ENCODE results near the gene CDH1. TPM values are rescaled to one million over a fixed set of nuclear protein-coding genes. Genes with fewer than 3 reads are reported as not detected.
"Not testable (repeated sequence)": the region's sequence is repeated elsewhere in the genome, so short reads cannot be mapped to it uniquely, and the experiment has no call there.

Gene CDH1
- total and polyA plus RNA-seq, 12 donors = 0.01 to 0.82 (median 0.34) TPM; not detected in 7

- 78 to 85% methylated on average over 14 of the region's 14 CpGs for WGBS, 2 donors
- H3K4me1 ChIP-seq = no peaks in the 10 kb centered on the region
- ATAC-seq (no peak), DNase-seq (no peak)
- intact Hi-C loops (cut with DNase I) = no loop called here
- no peak overlapping the region for H3K4me3 ChIP-seq
- H3K27ac ChIP-seq = no peak overlapping the region
- no peaks in the 10 kb centered on the region for H3K36me3 ChIP-seq
- peaks cover 0 to 11% (median 0%) of the 10 kb centered on the region in 7 donors for H3K27me3 ChIP-seq
- no peaks in the 10 kb centered on the region for H3K9me3 ChIP-seq
- no peak for TF ChIP-seq CTCF (IDR thresholded peaks at IDR 0.05)
These were observed 96.2 kb downstream of the CDH1 start for GRCh38 chr16:68833251-68833650.

- H3K27ac ChIP-seq = no peak overlapping the region
- WGBS, 2 donors = 98 to 100% methylated on average over 1 of the region's 1 CpG
- intact Hi-C loops (cut with DNase I) = no loop called here
- no peaks in the 10 kb centered on the region for H3K36me3 ChIP-seq
- H3K4me3 ChIP-seq = no peak overlapping the region
- no peak for TF ChIP-seq CTCF (IDR thresholded peaks at IDR 0.05)
- ATAC-seq (no peak), DNase-seq (no peak)
- H3K9me3 ChIP-seq = no peaks in the 10 kb centered on the region
- no peaks in the 10 kb centered on the region for H3K4me1 ChIP-seq
- peaks cover 0 to 11% (median 0%) of the 10 kb centered on the region in 7 donors for H3K27me3 ChIP-seq
These were observed 97.5 kb downstream of the CDH1 start for GRCh38 chr16:68834550-68834949.

GRCh38 chr16:68835970-68836369 lies 98.9 kb downstream of the CDH1 start:
- H3K27me3 ChIP-seq = peaks cover 0 to 6% (median 0%) of the 10 kb centered on the region in 7 donors
- no peak overlapping the region for H3K4me3 ChIP-seq
- 79 to 81% methylated on average over 5 of the region's 5 CpGs for WGBS, 2 donors
- intact Hi-C loops (cut with DNase I) = no loop called here
- no peaks in the 10 kb centered on the region for H3K36me3 ChIP-seq
- no peaks in the 10 kb centered on the region for H3K9me3 ChIP-seq
- H3K4me1 ChIP-seq = no peaks in the 10 kb centered on the region
- DNase-seq = no peak
- ATAC-seq = no peak
- H3K27ac ChIP-seq = no peak overlapping the region
- TF ChIP-seq CTCF (IDR thresholded peaks at IDR 0.05) = no peak

GRCh38 chr16:68839831-68840230 lies 102.7 kb downstream of the CDH1 start:
- Histone ChIP-seq H3K4me1 (peaks cover 0 to 13% (median 10%) of the 10 kb centered on the region in 9 donors), H3K27ac (no peak overlapping the region), H3K9me3 (no peaks in the 10 kb centered on the region), H3K4me3 (no peak overlapping the region), H3K27me3 (peaks cover 0 to 6% (median 0%) of the 10 kb centered on the region in 7 donors), H3K36me3 (no peaks in the 10 kb centered on the region)
- DNase-seq = no peak
- TF ChIP-seq CTCF (IDR thresholded peaks at IDR 0.05) = no peak
- 69 to 74% methylated on average over 4 of the region's 4 CpGs for WGBS, 2 donors
- intact Hi-C loops (cut with DNase I) = loop anchor here in 7 of 10 donors (5.0 to 10.0 kb wide), 7 partner anchors 275 to 315 kb away; partner anchors contain the start of genes CHTF8 (in 1 of the 7), UTP4 (in 1 of the 7) and ZFP90 (in 1 of the 7)
- no peak for ATAC-seq

GRCh38 chr16:68842964-68843481 lies 105.9 kb downstream of the CDH1 start:
- intact Hi-C loops (cut with DNase I) = loop anchor here in 7 of 10 donors (5.0 to 10.0 kb wide), 7 partner anchors 272 to 318 kb away; partner anchors contain the start of genes CHTF8 (in 1 of the 7), UTP4 (in 1 of the 7) and ZFP90 (in 1 of the 7)
- not testable (repeated sequence) for H3K9me3 ChIP-seq, H3K36me3 ChIP-seq, H3K27me3 ChIP-seq, DNase-seq
- 57 to 60% methylated on average over 23 of the region's 23 CpGs for WGBS, 2 donors
- Histone ChIP-seq H3K4me1 (peaks cover 0 to 21% (median 10%) of the 10 kb centered on the region in 9 donors), H3K27ac (peak overlapping the region; percentile 81 to 95 (median 88)), H3K4me3 (peak overlapping the region; percentile 73 to 99 (median 92))
- peak in 1 of 8 donors; percentile 4 for ATAC-seq

All from heart right ventricle (tissue), 16 donors.